Erythroblast (primary cell): Measurements from ENCODE around the gene ERCC8.

ENCODE experiments used
- GATA1 ChIP-seq: IDR thresholded peaks from 2 replicates; pipeline ENCODE4 v1.6.1; 2011; ENCODE audit warnings: low read depth, mild to moderate bottlenecking, control low read depth, low read length, moderate library complexity
- POLR2A ChIP-seq: IDR thresholded peaks from 2 replicates; pipeline ENCODE4 v1.6.1; 2011; ENCODE audit warnings: mild to moderate bottlenecking, low read length

DNA sequence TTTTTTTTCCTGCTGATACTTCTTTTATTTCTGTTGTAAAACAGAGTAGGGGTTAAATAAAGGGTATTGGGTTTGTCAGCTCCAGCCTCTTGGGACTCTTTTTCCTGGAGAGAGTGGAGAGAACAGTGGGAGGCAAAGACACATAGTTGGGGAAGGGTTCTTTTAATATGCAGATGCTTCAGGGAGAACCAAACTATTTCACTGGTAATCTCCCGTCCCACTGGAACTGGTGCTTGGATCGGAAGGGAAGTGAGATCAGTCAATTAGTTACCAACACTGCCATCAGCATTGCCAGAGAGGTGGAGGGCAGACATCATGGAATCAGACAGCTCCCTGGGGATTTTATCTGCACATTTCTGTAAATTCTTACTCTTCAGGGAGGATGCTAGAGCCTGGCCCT is 53.2 kb downstream of the ERCC8 start:
- TF ChIP-seq POLR2A (no peak), GATA1 (no peak)
